ENCODE data around the gene RNF10. TPM values are rescaled to one million over a fixed set of nuclear protein-coding genes. Genes with fewer than 3 reads are reported as not detected.

Gene RNF10
- total RNA-seq, 1 donor from 2014 or later, result 190 TPM

- Histone ChIP-seq H3K4me1 (peaks cover 14% of the 10 kb centered on the region), H3K27ac (no peak overlapping the region), H3K4me3 (no peak overlapping the region), H3K9me3 (no peaks in the 10 kb centered on the region), H3K27me3 (no peaks in the 10 kb centered on the region), H3K36me3 (no peaks in the 10 kb centered on the region)
- DNase-seq, result no peak
- ATAC-seq, result no peak
- intact Hi-C loops (cut with DNase I), result no loop called here
- TF ChIP-seq CTCF (IDR thresholded peaks at IDR 0.05), result no peak
Measured at GRCh38 chr12:120586860-120587259, 52.7 kb downstream of the RNF10 start.

- intact Hi-C loops (cut with DNase I), result no loop called here
- ATAC-seq, result no peak
- Histone ChIP-seq H3K4me1 (peaks cover 8% of the 10 kb centered on the region), H3K9me3 (no peaks in the 10 kb centered on the region), H3K27me3 (no peaks in the 10 kb centered on the region), H3K27ac (no peak overlapping the region), H3K4me3 (no peak overlapping the region), H3K36me3 (no peaks in the 10 kb centered on the region)
- TF ChIP-seq CTCF (IDR thresholded peaks at IDR 0.05), result no peak
- no peak for DNase-seq
Measured at GRCh38 chr12:120588371-120588770, 54.2 kb downstream of the RNF10 start.

GRCh38 chr12:120588948-120589930, 55.1 kb downstream of the RNF10 start:
- Histone ChIP-seq H3K27ac (no peak overlapping the region), H3K36me3 (no peaks in the 10 kb centered on the region), H3K9me3 (no peaks in the 10 kb centered on the region), H3K4me1 (peaks cover under 1% of the 10 kb centered on the region), H3K27me3 (no peaks in the 10 kb centered on the region), H3K4me3 (no peak overlapping the region)
- ATAC-seq, result no peak
- DNase-seq, result peak; percentile 54
- TF ChIP-seq CTCF (IDR thresholded peaks at IDR 0.05), result no peak
- intact Hi-C loops (cut with DNase I), result no loop called here

- H3K27ac ChIP-seq, result no peak overlapping the region
- H3K36me3 ChIP-seq, result no peaks in the 10 kb centered on the region
- intact Hi-C loops (cut with DNase I), result no loop called here
- no peaks in the 10 kb centered on the region for H3K27me3 ChIP-seq
- no peak for ATAC-seq
- no peak for TF ChIP-seq CTCF (IDR thresholded peaks at IDR 0.05)
- H3K4me1 ChIP-seq, result no peaks in the 10 kb centered on the region
- H3K4me3 ChIP-seq, result no peak overlapping the region
- DNase-seq, result peak; percentile 28
- no peaks in the 10 kb centered on the region for H3K9me3 ChIP-seq
Measured at GRCh38 chr12:120590741-120591407, 56.7 kb downstream of the RNF10 start.

- no peak overlapping the region for H3K27ac ChIP-seq
- no peaks in the 10 kb centered on the region for H3K36me3 ChIP-seq
- no peak for ATAC-seq
- H3K27me3 ChIP-seq, result no peaks in the 10 kb centered on the region
- H3K4me1 ChIP-seq, result no peaks in the 10 kb centered on the region
- TF ChIP-seq CTCF (IDR thresholded peaks at IDR 0.05), result no peak
- no peak overlapping the region for H3K4me3 ChIP-seq
- peak; percentile 31 for DNase-seq
- intact Hi-C loops (cut with DNase I), result no loop called here
- no peaks in the 10 kb centered on the region for H3K9me3 ChIP-seq
Measured at GRCh38 chr12:120592121-120593049, 58.2 kb downstream of the RNF10 start.
